Measurements from ENCODE around the gene TMEM86A. TPM values are rescaled to one million over a fixed set of nuclear protein-coding genes. Genes with fewer than 3 reads are reported as not detected.

TMEM86A gene
- total RNA-seq, 1 donor from 2014 or later, result 5.4 TPM

DNA sequence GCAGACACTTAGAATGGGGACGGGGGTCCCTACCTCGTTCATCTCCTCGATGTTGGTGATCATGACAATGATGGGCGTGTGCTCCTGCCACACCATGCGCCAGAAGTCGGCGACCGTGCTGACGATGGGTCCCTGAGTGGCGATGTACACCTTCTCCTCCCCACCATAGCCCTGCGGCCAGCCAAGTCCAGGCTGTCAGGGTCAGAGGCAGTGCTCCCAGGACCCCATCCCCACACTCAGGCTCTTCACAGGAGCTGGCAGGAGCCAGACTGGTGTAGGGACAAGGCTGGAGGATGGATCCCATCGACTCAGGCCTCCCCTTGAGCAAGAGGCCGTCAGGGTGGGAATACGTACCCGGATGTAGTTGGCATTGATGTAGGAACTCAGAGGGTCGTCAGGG lies 34.6 kb downstream of the TMEM86A start:
- Histone ChIP-seq H3K9me3 (replicated peaks) (no peaks in the 10 kb centered on the region), H3K4me1 (no peaks in the 10 kb centered on the region), H3K27ac (replicated peaks) (no peak overlapping the region), H3K36me3 (no peaks in the 10 kb centered on the region), H3K4me3 (no peak overlapping the region), H3K27me3 (ENCODE audit: low read depth) (peaks cover 19% of the 10 kb centered on the region)
- TF ChIP-seq, protein P1, sequence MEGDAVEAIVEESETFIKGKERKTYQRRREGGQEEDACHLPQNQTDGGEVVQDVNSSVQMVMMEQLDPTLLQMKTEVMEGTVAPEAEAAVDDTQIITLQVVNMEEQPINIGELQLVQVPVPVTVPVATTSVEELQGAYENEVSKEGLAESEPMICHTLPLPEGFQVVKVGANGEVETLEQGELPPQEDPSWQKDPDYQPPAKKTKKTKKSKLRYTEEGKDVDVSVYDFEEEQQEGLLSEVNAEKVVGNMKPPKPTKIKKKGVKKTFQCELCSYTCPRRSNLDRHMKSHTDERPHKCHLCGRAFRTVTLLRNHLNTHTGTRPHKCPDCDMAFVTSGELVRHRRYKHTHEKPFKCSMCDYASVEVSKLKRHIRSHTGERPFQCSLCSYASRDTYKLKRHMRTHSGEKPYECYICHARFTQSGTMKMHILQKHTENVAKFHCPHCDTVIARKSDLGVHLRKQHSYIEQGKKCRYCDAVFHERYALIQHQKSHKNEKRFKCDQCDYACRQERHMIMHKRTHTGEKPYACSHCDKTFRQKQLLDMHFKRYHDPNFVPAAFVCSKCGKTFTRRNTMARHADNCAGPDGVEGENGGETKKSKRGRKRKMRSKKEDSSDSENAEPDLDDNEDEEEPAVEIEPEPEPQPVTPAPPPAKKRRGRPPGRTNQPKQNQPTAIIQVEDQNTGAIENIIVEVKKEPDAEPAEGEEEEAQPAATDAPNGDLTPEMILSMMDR (IDR thresholded peaks at IDR 0.05; ENCODE audit: borderline replicate concordance), result no peak
- no peak for DNase-seq
- intact Hi-C loops (cut with micrococcal nuclease), result no loop called here

DNA sequence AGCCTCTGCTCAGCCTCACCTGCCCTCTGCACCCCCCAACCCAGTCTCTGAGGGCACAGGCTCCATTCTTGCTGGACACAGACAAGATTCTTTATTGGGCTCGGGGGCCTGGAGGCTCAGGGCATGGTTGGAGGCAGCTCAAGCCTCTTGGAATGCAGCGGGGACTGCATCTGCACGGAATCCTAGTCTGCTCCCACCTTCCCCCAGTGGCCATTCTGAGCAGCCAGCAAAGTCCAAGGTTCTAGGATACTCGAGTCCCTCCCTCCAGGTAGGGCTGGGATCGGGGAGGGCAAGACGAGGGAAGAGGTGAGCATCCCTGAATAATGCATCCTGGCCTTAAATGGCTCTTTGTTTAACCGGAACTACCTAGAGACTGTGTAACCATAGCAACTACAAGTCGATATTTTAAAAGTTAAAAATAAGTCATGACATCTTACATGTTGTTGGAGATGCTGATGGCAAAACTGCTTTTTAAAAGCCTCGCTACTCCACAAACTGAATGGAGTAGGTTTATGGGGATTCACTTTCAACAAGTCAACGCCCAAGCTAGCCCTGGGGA lies 38.1 kb downstream of the TMEM86A start:
- intact Hi-C loops (cut with micrococcal nuclease), result no loop called here
- peaks cover 25% of the 10 kb centered on the region for H3K27me3 ChIP-seq (ENCODE audit: low read depth)
- no peaks in the 10 kb centered on the region for H3K9me3 ChIP-seq (replicated peaks)
- no peak for DNase-seq
- no peak overlapping the region for H3K4me3 ChIP-seq
- H3K36me3 ChIP-seq, result no peaks in the 10 kb centered on the region
- TF ChIP-seq, protein P1 (IDR thresholded peaks at IDR 0.05; ENCODE audit: borderline replicate concordance), result no peak
- H3K4me1 ChIP-seq, result no peaks in the 10 kb centered on the region
- H3K27ac ChIP-seq (replicated peaks), result no peak overlapping the region

DNA sequence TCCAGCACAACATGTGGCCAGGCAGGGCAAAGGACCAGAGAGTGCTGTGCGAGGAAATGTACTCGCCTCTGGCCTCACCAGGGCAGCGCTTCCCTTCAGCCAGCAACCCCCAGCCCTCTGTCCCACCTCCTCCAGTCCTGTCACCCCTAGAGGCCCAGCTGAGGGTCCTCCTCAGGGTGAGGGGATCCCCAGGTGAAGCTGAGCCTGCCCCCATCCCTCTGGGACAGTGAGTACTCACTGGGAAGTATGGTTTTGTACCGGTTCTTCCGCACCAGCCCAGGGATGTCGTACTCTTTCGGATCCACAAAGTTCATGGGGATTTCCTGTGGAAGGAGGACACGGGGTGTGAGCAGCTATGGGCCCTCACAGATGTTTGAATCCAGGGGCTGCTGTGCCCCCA lies 39.1 kb downstream of the TMEM86A start:
- Histone ChIP-seq H3K27ac (replicated peaks) (no peak overlapping the region), H3K9me3 (replicated peaks) (no peaks in the 10 kb centered on the region), H3K4me3 (no peak overlapping the region), H3K36me3 (no peaks in the 10 kb centered on the region), H3K4me1 (no peaks in the 10 kb centered on the region), H3K27me3 (ENCODE audit: low read depth) (peaks cover 25% of the 10 kb centered on the region)
- DNase-seq, result no peak
- intact Hi-C loops (cut with micrococcal nuclease), result no loop called here
- TF ChIP-seq, protein P1 (IDR thresholded peaks at IDR 0.05; ENCODE audit: borderline replicate concordance), result no peak

DNA sequence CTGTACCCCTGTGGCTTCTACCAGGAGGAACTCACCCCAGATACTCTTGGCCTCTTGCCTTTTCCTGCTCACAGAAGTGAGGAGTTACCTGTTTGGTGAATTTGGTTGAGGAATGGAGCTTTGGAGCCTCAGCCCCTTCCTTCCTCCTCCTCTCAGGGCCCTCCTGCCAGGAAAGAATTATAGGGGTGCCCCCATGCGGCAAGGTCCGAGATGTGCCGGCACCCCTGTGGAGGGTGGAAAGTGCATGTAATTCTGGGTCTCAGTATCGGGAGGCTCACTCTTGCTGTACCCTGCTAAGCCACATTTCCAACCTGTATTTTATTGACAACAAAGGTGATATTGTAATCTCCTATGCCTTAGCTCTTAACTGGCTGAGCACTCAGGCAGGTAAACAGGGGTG lies 41.1 kb downstream of the TMEM86A start:
- TF ChIP-seq, protein P1 (IDR thresholded peaks at IDR 0.05; ENCODE audit: borderline replicate concordance), result no peak

DNA sequence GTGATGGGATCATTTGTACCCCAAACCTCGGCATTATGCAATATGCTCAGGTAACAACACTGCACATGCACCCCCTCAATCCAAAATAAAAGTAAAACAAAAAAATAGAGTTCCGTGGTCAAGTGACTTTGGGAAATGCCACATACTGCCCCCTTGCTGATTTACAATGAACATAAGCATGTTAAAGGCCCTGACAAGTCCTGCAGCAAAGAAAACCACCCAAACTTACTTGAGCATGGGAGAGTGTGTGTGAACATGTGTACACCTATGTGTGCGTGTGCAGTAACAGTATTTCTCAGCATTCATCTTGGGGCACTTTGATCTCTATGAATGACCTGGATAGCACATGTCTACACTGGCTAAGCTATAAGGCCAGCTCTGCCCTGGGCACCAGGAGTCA lies 43.2 kb downstream of the TMEM86A start:
- Histone ChIP-seq H3K4me3 (no peak overlapping the region), H3K27me3 (ENCODE audit: low read depth) (peaks cover 18% of the 10 kb centered on the region), H3K27ac (replicated peaks) (no peak overlapping the region), H3K4me1 (no peaks in the 10 kb centered on the region), H3K36me3 (no peaks in the 10 kb centered on the region), H3K9me3 (replicated peaks) (no peaks in the 10 kb centered on the region)
- TF ChIP-seq, protein P1 (IDR thresholded peaks at IDR 0.05; ENCODE audit: borderline replicate concordance), result no peak
- no peak for DNase-seq
- intact Hi-C loops (cut with micrococcal nuclease), result no loop called here

More for the DNA sequence above, 41.1 kb downstream of the TMEM86A start:
- no peak overlapping the region for H3K4me3 ChIP-seq
- intact Hi-C loops (cut with micrococcal nuclease), result no loop called here
- no peaks in the 10 kb centered on the region for H3K9me3 ChIP-seq (replicated peaks)
- DNase-seq, result no peak
- no peak overlapping the region for H3K27ac ChIP-seq (replicated peaks)
- H3K27me3 ChIP-seq (ENCODE audit: low read depth), result peaks cover 25% of the 10 kb centered on the region
- H3K36me3 ChIP-seq, result no peaks in the 10 kb centered on the region
- no peaks in the 10 kb centered on the region for H3K4me1 ChIP-seq
